GM12892 (cell line): ENCODE measurements around the gene APIP.
A peak's percentile ranks its signal among the peaks of the same experiment; 100 is the strongest.

Source experiments
- DNase-seq: peaks from one replicate; pipeline ENCODE4 v3.0.0; 2011; ENCODE audit not compliant: insufficient read length
- FAIRE-seq: peaks from 2 replicates; lab custom pipeline; 2011; peaks lifted over from hg19 to GRCh38; lab: Jason Lieb, UNC
- POLR2A ChIP-seq: IDR thresholded peaks from 2 replicates; pipeline ENCODE4 v1.6.1; 2011; ENCODE audit warnings: low read depth, low read length, control low read depth
- POLR2AphosphoS5 ChIP-seq: IDR thresholded peaks from 2 replicates; pipeline ENCODE4 v1.6.1; 2011; ENCODE audit warnings: low read depth, low read length, control low read depth
- TAF1 ChIP-seq: IDR thresholded peaks from 2 replicates; pipeline ENCODE4 v1.6.1; 2011; ENCODE audit warnings: low read depth, mild to moderate bottlenecking, control low read depth, low read length, borderline replicate concordance

APIP gene

GRCh38 chr11:34940026-34940677 is 24.0 kb upstream of the APIP start:
- FAIRE-seq (peak; percentile 42), DNase-seq (no peak)
- no peak for TF ChIP-seq POLR2AphosphoS5
- TF ChIP-seq POLR2A: no peak
- no peak for TF ChIP-seq TAF1

- FAIRE-seq (peak; percentile 63), DNase-seq (no peak)
- TF ChIP-seq TAF1 (no peak), POLR2AphosphoS5 (no peak), POLR2A (no peak)
Observed at GRCh38 chr11:34938611-34939010, 22.4 kb upstream of the APIP start.

GRCh38 chr11:34936945-34937629 is 20.9 kb upstream of the APIP start:
- FAIRE-seq (no peak), DNase-seq (no peak)
- TF ChIP-seq TAF1 (no peak), POLR2AphosphoS5 (no peak), POLR2A (no peak)

GRCh38 chr11:34929794-34930763 is 13.9 kb upstream of the APIP start:
- DNase-seq: no peak
- FAIRE-seq: no peak
- no peak for TF ChIP-seq POLR2A
- TF ChIP-seq POLR2AphosphoS5: no peak
- TF ChIP-seq TAF1: no peak

- DNase-seq (no peak), FAIRE-seq (no peak)
- TF ChIP-seq POLR2A (no peak), TAF1 (no peak), POLR2AphosphoS5 (no peak)
Observed at GRCh38 chr11:34928960-34929680, 12.9 kb upstream of the APIP start.

- no peak for TF ChIP-seq POLR2AphosphoS5
- no peak for TF ChIP-seq TAF1
- no peak for TF ChIP-seq POLR2A
- FAIRE-seq: no peak
- DNase-seq: no peak
Observed at GRCh38 chr11:34928268-34928959, 12.2 kb upstream of the APIP start.

GRCh38 chr11:34926831-34927132 is 10.6 kb upstream of the APIP start:
- FAIRE-seq: no peak
- DNase-seq: no peak
- TF ChIP-seq POLR2AphosphoS5 (no peak), POLR2A (no peak), TAF1 (no peak)

- TF ChIP-seq POLR2AphosphoS5 (no peak), POLR2A (no peak), TAF1 (no peak)
- FAIRE-seq (peak; percentile 21), DNase-seq (no peak)
Observed at GRCh38 chr11:34926101-34926830, 10.1 kb upstream of the APIP start.

- no peak for TF ChIP-seq POLR2A
- TF ChIP-seq TAF1: no peak
- no peak for TF ChIP-seq POLR2AphosphoS5
- no peak for FAIRE-seq
- DNase-seq: no peak
Observed at GRCh38 chr11:34924714-34925113, 8.5 kb upstream of the APIP start.

GRCh38 chr11:34921156-34921555 is 5.0 kb upstream of the APIP start:
- FAIRE-seq: peak; percentile 38
- TF ChIP-seq TAF1 (no peak), POLR2A (no peak), POLR2AphosphoS5 (no peak)
- DNase-seq: no peak
